Measurements from ENCODE around the gene RAB3D.
"Not testable (repeated sequence)": the region's sequence is repeated elsewhere in the genome, so short reads cannot be mapped to it uniquely, and the experiment has no call there.

RAB3D gene

GRCh38 chr19:11339254-11340098 lies at the start of gene RAB3D:
Gene RAB3D, minus strand, starts transcription at chr19:11339657. Its CDS starts 2,258 bp downstream, at chr19:11337399.
- no peak for DNase-seq (ENCODE audit: low read depth, low spot score)

GRCh38 chr19:11387162-11388034 lies 47.9 kb upstream of the RAB3D start:
- DNase-seq (ENCODE audit: low read depth, low spot score), result no peak

- DNase-seq (ENCODE audit: low read depth, low spot score), result no peak
Measured at GRCh38 chr19:11384778-11385129, 45.3 kb upstream of the RAB3D start.

- DNase-seq (ENCODE audit: low read depth, low spot score), result no peak
Measured at GRCh38 chr19:11383706-11384048, 44.2 kb upstream of the RAB3D start.

- DNase-seq (ENCODE audit: low read depth, low spot score), result no peak
Measured at GRCh38 chr19:11382898-11383705, 43.6 kb upstream of the RAB3D start.

GRCh38 chr19:11380653-11381537 lies 41.4 kb upstream of the RAB3D start:
- DNase-seq (ENCODE audit: low read depth, low spot score), result peak; percentile 73

GRCh38 chr19:11379857-11380350 lies 40.4 kb upstream of the RAB3D start:
- no peak for DNase-seq (ENCODE audit: low read depth, low spot score)

- not testable (repeated sequence) for DNase-seq (ENCODE audit: low read depth, low spot score)
Measured at GRCh38 chr19:11379269-11379845, 39.9 kb upstream of the RAB3D start.

GRCh38 chr19:11378319-11379189 lies 39.1 kb upstream of the RAB3D start:
- no peak for DNase-seq (ENCODE audit: low read depth, low spot score)

- DNase-seq (ENCODE audit: low read depth, low spot score), result no peak
Measured at GRCh38 chr19:11377756-11378155, 38.3 kb upstream of the RAB3D start.

GRCh38 chr19:11377237-11377636 lies 37.8 kb upstream of the RAB3D start:
- no peak for DNase-seq (ENCODE audit: low read depth, low spot score)

GRCh38 chr19:11375143-11375948 lies 35.9 kb upstream of the RAB3D start:
- no peak for DNase-seq (ENCODE audit: low read depth, low spot score)

- peak; percentile 99 for DNase-seq (ENCODE audit: low read depth, low spot score)
Measured at GRCh38 chr19:11374433-11375142, 35.1 kb upstream of the RAB3D start, which contains the start of gene SWSAP1. Gene SWSAP1, plus strand, starts transcription at chr19:11374666. Its CDS starts 15 bp downstream, at chr19:11374681.

- DNase-seq (ENCODE audit: low read depth, low spot score), result no peak
Measured at GRCh38 chr19:11373885-11374432, 34.5 kb upstream of the RAB3D start.

- DNase-seq (ENCODE audit: low read depth, low spot score), result no peak
Measured at GRCh38 chr19:11373166-11373884, 33.9 kb upstream of the RAB3D start.

GRCh38 chr19:11370744-11371143 lies 31.3 kb upstream of the RAB3D start:
- DNase-seq (ENCODE audit: low read depth, low spot score), result no peak

GRCh38 chr19:11367528-11367927 lies 28.1 kb upstream of the RAB3D start:
- DNase-seq (ENCODE audit: low read depth, low spot score), result no peak
